Activated B cell treated with CpG ODN at 0.5 μM for 24 hours (primary cell): ENCODE measurements around the gene ASB7. TPM values are rescaled to one million over a fixed set of nuclear protein-coding genes. Genes with fewer than 3 reads are reported as not detected.
A peak's percentile ranks its signal among the peaks of the same experiment; 100 is the strongest.

ENCODE experiments used
- ATAC-seq: fragments of 200-7000 bp; cut with Tn5 transposase; one replicate; pipeline ENCODE4 v1.10.0; 2021; ENCODE audit warnings: low read depth, mild to moderate bottlenecking, moderate library complexity
- CTCF ChIA-PET: fragments of 350-600 bp; sonication (Branson Sonifier 250); formaldehyde crosslinking; loops from one replicate; lab custom pipeline; 2021; ENCODE audit warnings: antibody characterized with exemption; lab: Charles Lee
- POLR2A ChIA-PET: fragments of 350-600 bp; sonication (Branson Sonifier 250); formaldehyde crosslinking; loops from one replicate; lab custom pipeline; 2021; ENCODE audit warnings: antibody characterized with exemption; lab: Charles Lee
- DNase-seq: peaks from one replicate; pipeline ENCODE4 v3.0.0; 2022
- H3K27ac Mint-ChIP-seq: one replicate; pipeline ENCODE4 v1.8.0; 2020; ENCODE audit warnings: mixed read lengths
- H3K27me3 Mint-ChIP-seq: one replicate; pipeline ENCODE4 v1.8.0; 2021; ENCODE audit warnings: mixed read lengths
- H3K36me3 Mint-ChIP-seq: one replicate; pipeline ENCODE4 v1.8.0; 2021; ENCODE audit warnings: low read depth, mixed read lengths
- H3K4me1 Mint-ChIP-seq: one replicate; pipeline ENCODE4 v1.8.0; 2021; ENCODE audit warnings: mixed read lengths
- H3K4me3 Mint-ChIP-seq: one replicate; pipeline ENCODE4 v1.8.0; 2020; ENCODE audit warnings: mild to moderate bottlenecking, mixed read lengths
- H3K9me3 Mint-ChIP-seq: one replicate; pipeline ENCODE4 v1.8.0; 2020; ENCODE audit warnings: mixed read lengths
- CTCF ChIP-seq: fragments of 200-600 bp; IDR thresholded peaks from one replicate; pipeline ENCODE4 v1.8.0; 2022; ENCODE audit warnings: antibody characterized with exemption, mild to moderate bottlenecking
- intact Hi-C: fragments of 100-400 bp; cut with micrococcal nuclease; formaldehyde crosslinking; loops from one replicate; pipeline ENCODE4 v1.15.1; 2024
- total RNA-seq: library from RNA; stranded (reverse); gene quantifications from 2 replicates; pipeline ENCODE4 v1.2.3, GENCODE V29; 2022

ASB7 gene
- total RNA-seq, 1 donor from 2014 or later = 21.3 TPM

DNA sequence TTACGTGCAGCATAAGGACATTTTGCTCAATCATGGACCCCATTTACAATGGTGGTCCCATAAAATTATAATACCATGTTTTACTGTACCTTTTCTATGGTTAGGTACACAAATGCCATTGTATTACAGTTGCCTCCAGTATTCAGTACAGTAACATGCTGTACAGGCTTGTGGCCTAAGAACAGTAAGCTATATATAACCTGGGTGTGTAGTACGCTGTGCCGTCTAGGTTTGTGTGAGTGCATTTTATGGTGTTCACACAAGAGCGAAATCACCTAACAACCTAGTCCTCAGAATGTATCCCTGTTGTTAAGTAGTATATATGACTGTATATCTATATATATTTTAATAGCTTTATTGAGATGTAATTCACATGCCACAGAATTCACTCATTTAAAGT, 12.5 kb downstream of the ASB7 start:
- Mint-ChIP-seq H3K9me3 (no peaks in the 10 kb centered on the region), H3K4me1 (peaks cover 11% of the 10 kb centered on the region), H3K27me3 (no peaks in the 10 kb centered on the region), H3K27ac (no peak overlapping the region), H3K36me3 (peaks cover 82% of the 10 kb centered on the region), H3K4me3 (no peak overlapping the region)
- no peak for ATAC-seq
- TF ChIP-seq CTCF = no peak
- intact Hi-C loops = no loop called here
- CTCF ChIA-PET = no interaction called here
- POLR2A ChIA-PET = no interaction called here
- no peak for DNase-seq

DNA sequence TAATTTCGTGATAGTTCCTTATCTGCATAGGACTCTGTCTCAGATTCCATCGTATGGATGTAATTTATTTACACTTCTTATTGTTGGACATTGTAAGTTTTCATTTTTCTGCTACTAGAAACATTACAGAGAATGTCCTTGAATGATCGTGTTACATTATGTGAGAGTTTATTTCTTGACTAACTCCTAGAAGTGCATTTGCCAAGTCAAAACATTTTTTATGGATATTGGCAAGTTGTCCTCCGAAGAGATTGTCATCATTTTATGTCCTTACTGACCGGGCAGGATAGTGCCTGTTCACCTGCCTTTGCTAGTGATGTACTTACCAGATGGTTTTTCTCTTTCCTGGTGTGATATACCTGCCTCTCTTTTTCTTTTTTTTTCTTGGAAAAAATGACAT, 13.4 kb downstream of the ASB7 start:
- TF ChIP-seq CTCF = no peak
- intact Hi-C loops = no loop called here
- peaks cover 12% of the 10 kb centered on the region for H3K4me1 Mint-ChIP-seq
- no peaks in the 10 kb centered on the region for H3K27me3 Mint-ChIP-seq
- ChIA-PET CTCF (no interaction called here), POLR2A (no interaction called here)
- ATAC-seq (no peak), DNase-seq (no peak)
- H3K4me3 Mint-ChIP-seq = no peak overlapping the region
- H3K36me3 Mint-ChIP-seq = peaks cover 82% of the 10 kb centered on the region
- H3K27ac Mint-ChIP-seq = no peak overlapping the region
- H3K9me3 Mint-ChIP-seq = no peaks in the 10 kb centered on the region

- DNase-seq (no peak), ATAC-seq (no peak)
- intact Hi-C loops = no loop called here
- Mint-ChIP-seq H3K9me3 (no peaks in the 10 kb centered on the region), H3K4me1 (peaks cover 12% of the 10 kb centered on the region), H3K4me3 (no peak overlapping the region), H3K27ac (no peak overlapping the region), H3K36me3 (peaks cover 78% of the 10 kb centered on the region), H3K27me3 (no peaks in the 10 kb centered on the region)
- ChIA-PET POLR2A (no interaction called here), CTCF (no interaction called here)
- TF ChIP-seq CTCF = no peak
These were observed 14.3 kb downstream of the ASB7 start for GRCh38 chr15:100616700-100617099.

- intact Hi-C loops = no loop called here
- H3K9me3 Mint-ChIP-seq = no peaks in the 10 kb centered on the region
- ATAC-seq = no peak
- no peak overlapping the region for H3K27ac Mint-ChIP-seq
- no peak overlapping the region for H3K4me3 Mint-ChIP-seq
- no peak for TF ChIP-seq CTCF
- DNase-seq = no peak
- H3K27me3 Mint-ChIP-seq = no peaks in the 10 kb centered on the region
- ChIA-PET CTCF (interaction anchor here (1.4 kb wide), 1 partner anchor 385 kb away, joined by 6 read pairs; no protein-coding TSS in a partner anchor), POLR2A (no interaction called here)
- H3K4me1 Mint-ChIP-seq = peaks cover 17% of the 10 kb centered on the region
- peaks cover 30% of the 10 kb centered on the region for H3K36me3 Mint-ChIP-seq
These were observed 20.9 kb downstream of the ASB7 start for GRCh38 chr15:100623301-100623700.

DNA sequence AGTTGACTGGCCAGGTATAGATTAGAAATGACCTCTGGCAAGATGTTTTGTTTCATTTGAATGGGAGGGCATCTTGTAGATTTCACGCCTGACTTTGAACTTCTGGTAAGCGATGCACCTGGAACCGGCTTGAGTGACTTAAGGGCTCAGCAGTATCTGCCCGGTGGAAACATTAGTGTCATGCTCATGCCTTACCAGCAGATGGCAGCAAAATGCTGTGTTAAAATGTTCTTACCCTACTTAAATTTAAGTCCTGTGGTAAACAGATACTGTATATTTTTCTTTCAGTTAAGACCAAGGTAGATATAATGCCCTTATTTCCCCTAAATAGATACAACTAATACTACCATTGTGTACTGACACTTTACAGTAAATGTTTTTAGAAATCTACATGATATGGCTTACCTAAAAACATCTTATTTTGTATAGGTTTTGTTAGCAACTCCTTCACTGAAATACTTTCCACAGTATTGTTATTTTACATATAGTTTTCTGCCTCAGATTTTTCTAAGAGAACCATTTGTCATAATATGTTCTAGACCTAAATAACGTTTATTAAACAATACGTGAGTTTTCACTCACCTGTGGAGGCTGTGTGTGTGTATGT, 25.5 kb downstream of the ASB7 start:
- no peaks in the 10 kb centered on the region for H3K27me3 Mint-ChIP-seq

More for the DNA sequence above, 25.5 kb downstream of the ASB7 start:
- intact Hi-C loops = loop anchor here (1.0 to 2.0 kb wide), 5 partner anchors 25 to 630 kb away; partner anchors contain the start of genes ASB7 and LINS1
- POLR2A ChIA-PET = no interaction called here
- peak; percentile 84 for TF ChIP-seq CTCF
- H3K36me3 Mint-ChIP-seq = peaks cover 44% of the 10 kb centered on the region
- ATAC-seq (peak; percentile 79), DNase-seq (no peak)
- H3K4me1 Mint-ChIP-seq = peaks cover 4% of the 10 kb centered on the region
- H3K9me3 Mint-ChIP-seq = no peaks in the 10 kb centered on the region
- H3K4me3 Mint-ChIP-seq = no peak overlapping the region
- CTCF ChIA-PET = interaction anchor here (1.2 to 1.7 kb wide), 4 partner anchors 245 to 380 kb away, joined by 3 to 17 read pairs (median 4); partner anchors contain the start of gene LRRK1
- no peak overlapping the region for H3K27ac Mint-ChIP-seq
